ENCODE measurements around the gene SUV39H1. TPM values are rescaled to one million over a fixed set of nuclear protein-coding genes. Genes with fewer than 3 reads are reported as not detected.

Gene SUV39H1
- total and polyA plus RNA-seq, 2 of the 13 experiments (the other 11 are each of a cell fraction or from before 2014, with no cell fraction given), result 5.2 to 10.1 TPM

GRCh38 chrX:48676106-48676892 lies 20.2 kb upstream of the SUV39H1 start (continued):
- TF ChIP-seq ZNF547 (CRISPR knock-in tag; IDR thresholded peaks at IDR 0.05) (peak; percentile 61; the same call in 1 of the 2 replicates), SRSF1 (optimal IDR thresholded peaks at IDR 0.05; ENCODE audit: low read depth, low read length) (peak; percentile 39), ATRX (CRISPR knock-in tag; IDR thresholded peaks at IDR 0.05; ENCODE audit: borderline replicate concordance) (no peak), NR2F2 (IDR thresholded peaks at IDR 0.05; ENCODE audit: borderline replicate concordance, low read depth) (no peak), ATF7 (IDR thresholded peaks at IDR 0.05) (no peak), ATF7 (CRISPR knock-in tag; IDR thresholded peaks at IDR 0.05) (no peak), CHD2 (IDR thresholded peaks at IDR 0.05; ENCODE audit: low read depth, low read length) (no peak), ZSCAN30 (CRISPR knock-in tag; IDR thresholded peaks at IDR 0.05) (no peak), RXRA (CRISPR knock-in tag; IDR thresholded peaks at IDR 0.05) (peak; percentile 65), POLR2G (IDR thresholded peaks at IDR 0.05; ENCODE audit: low read depth, low read length) (peak; percentile 87), WIZ (CRISPR knock-in tag; IDR thresholded peaks at IDR 0.05) (no peak), FLYWCH1 (CRISPR knock-in tag; IDR thresholded peaks at IDR 0.05) (no peak), GFI1 (CRISPR knock-in tag; IDR thresholded peaks at IDR 0.05; ENCODE audit: borderline replicate concordance) (peak; percentile 5; the same call in 1 of the 2 replicates), ZNF101 (CRISPR knock-in tag; IDR thresholded peaks at IDR 0.05; ENCODE audit: borderline replicate concordance, low read depth) (no peak), JARID2 (CRISPR knock-in tag; IDR thresholded peaks at IDR 0.05; ENCODE audit: insufficient replicate concordance) (no peak), TOE1 (CRISPR knock-in tag; IDR thresholded peaks at IDR 0.05) (no peak), HOXA7 (CRISPR knock-in tag; IDR thresholded peaks at IDR 0.05) (no peak), ZNF615 (CRISPR knock-in tag; IDR thresholded peaks at IDR 0.05; ENCODE audit: borderline replicate concordance) (no peak), ZNF552 (CRISPR knock-in tag; IDR thresholded peaks at IDR 0.05; ENCODE audit: borderline replicate concordance) (no peak), ARNT (IDR thresholded peaks at IDR 0.05) (no peak), GLI4 (CRISPR knock-in tag; IDR thresholded peaks at IDR 0.05; ENCODE audit: borderline replicate concordance) (no peak), YY1 (IDR thresholded peaks at IDR 0.05; ENCODE audit: insufficient read depth, insufficient replicate concordance, low read depth, low read length) (peak; percentile 13), ARHGAP35 (CRISPR knock-in tag; IDR thresholded peaks at IDR 0.05; ENCODE audit: borderline replicate concordance) (no peak), ZNF891 (CRISPR knock-in tag; IDR thresholded peaks at IDR 0.05) (no peak), FOXA3 (CRISPR knock-in tag; IDR thresholded peaks at IDR 0.05) (no peak; the same call in 1 of the 2 replicates)
- TF ChIP-seq, protein P1, sequence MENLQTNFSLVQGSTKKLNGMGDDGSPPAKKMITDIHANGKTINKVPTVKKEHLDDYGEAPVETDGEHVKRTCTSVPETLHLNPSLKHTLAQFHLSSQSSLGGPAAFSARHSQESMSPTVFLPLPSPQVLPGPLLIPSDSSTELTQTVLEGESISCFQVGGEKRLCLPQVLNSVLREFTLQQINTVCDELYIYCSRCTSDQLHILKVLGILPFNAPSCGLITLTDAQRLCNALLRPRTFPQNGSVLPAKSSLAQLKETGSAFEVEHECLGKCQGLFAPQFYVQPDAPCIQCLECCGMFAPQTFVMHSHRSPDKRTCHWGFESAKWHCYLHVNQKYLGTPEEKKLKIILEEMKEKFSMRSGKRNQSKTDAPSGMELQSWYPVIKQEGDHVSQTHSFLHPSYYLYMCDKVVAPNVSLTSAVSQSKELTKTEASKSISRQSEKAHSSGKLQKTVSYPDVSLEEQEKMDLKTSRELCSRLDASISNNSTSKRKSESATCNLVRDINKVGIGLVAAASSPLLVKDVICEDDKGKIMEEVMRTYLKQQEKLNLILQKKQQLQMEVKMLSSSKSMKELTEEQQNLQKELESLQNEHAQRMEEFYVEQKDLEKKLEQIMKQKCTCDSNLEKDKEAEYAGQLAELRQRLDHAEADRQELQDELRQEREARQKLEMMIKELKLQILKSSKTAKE (CRISPR knock-in tag; IDR thresholded peaks at IDR 0.05; ENCODE audit: borderline replicate concordance), result no peak
- TF ChIP-seq, protein P2, sequence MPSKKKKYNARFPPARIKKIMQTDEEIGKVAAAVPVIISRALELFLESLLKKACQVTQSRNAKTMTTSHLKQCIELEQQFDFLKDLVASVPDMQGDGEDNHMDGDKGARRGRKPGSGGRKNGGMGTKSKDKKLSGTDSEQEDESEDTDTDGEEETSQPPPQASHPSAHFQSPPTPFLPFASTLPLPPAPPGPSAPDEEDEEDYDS (CRISPR knock-in tag; IDR thresholded peaks at IDR 0.05), result peak; percentile 90
